Pancreas (tissue), 10 donors: ENCODE measurements around the gene RSL24D1. TPM values are rescaled to one million over a fixed set of nuclear protein-coding genes. Genes with fewer than 3 reads are reported as not detected.

Experiments
- ATAC-seq, 4 donors: fragments of 200-7000 bp; cut with Tn5 transposase; one replicate each; pipeline versions ENCODE4 v1.8.0 to v1.9.1; 2020; ENCODE audit warnings: mild to moderate bottlenecking in 4 of 4, moderate library complexity in 4 of 4
- DNase-seq, 6 donors: peaks; one replicate each; pipeline ENCODE4 v3.0.0-alpha.2; 2020
- FAIRE-seq: peaks from 2 replicates; lab custom pipeline; 2012; peaks lifted over from hg19 to GRCh38; lab: Jason Lieb, UNC
- H3K27ac ChIP-seq, 4 donors: fragments of 200-600 bp; sonication (generic); 1 replicate in 3 of 4; 2 replicates in 1 of 4; pipeline versions ENCODE4 v1.5.0 to v1.8.0; 2020
- H3K27me3 ChIP-seq, 4 donors: fragments of 200-600 bp; one replicate each; pipeline ENCODE4 v1.8.0; 2021
- H3K36me3 ChIP-seq, 3 donors: fragments of 200-600 bp; sonication (generic) in 1 of 3; one replicate each; pipeline versions ENCODE4 v1.5.0 to v1.8.0; 2020 to 2021
- H3K4me1 ChIP-seq, 3 donors: fragments of 200-600 bp; one replicate each; pipeline ENCODE4 v1.8.0; 2021
- H3K4me3 ChIP-seq, 4 donors: fragments of 200-600 bp; sonication (generic) in 2 of 4; one replicate each; pipeline versions ENCODE4 v1.5.0 to v1.8.0; 2020 to 2021
- H3K9me3 ChIP-seq, 4 donors: fragments of 200-600 bp; one replicate each; pipeline ENCODE4 v1.8.0; 2021
- CTCF ChIP-seq, 4 donors: fragments of 200-600 bp; sonication (generic) in 3 of 4; IDR thresholded peaks; one replicate each; pipeline versions ENCODE4 v1.5.0 to v1.8.0; 2021; ENCODE audit warnings: antibody characterized with exemption in 4 of 4
- WGBS, 2 donors: extraction: QIAGEN DNeasy Blood & Tissue Kit; methylation state at CpG; one replicate each; pipeline ENCODE4 v1.1.7; 2013; 5-methylcytosine and 5-hydroxymethylcytosine counted together
- intact Hi-C, 3 donors: fragments of 100-400 bp; cut with DNase I; formaldehyde crosslinking; loops; one replicate each; pipeline versions ENCODE4 v1.11.1 to v1.14.2; 2022
- polyA plus RNA-seq, 2 donors: library from polyadenylated mRNA; stranded (reverse); fragments of 200-250 nt; gene quantifications; one replicate each; pipeline ENCODE4 v1.2.3, GENCODE V29; 2013
- total RNA-seq, 6 donors: library from RNA; stranded (reverse); fragmentation: NEBNext Ultra II Directional in 4 of 6; extraction: Animal tissue kit (Norgen Biotek cat#: 25700) in 4 of 6; gene quantifications; one replicate each; pipeline versions ENCODE4 v1.2.1 to v1.2.4, GENCODE V29; 2021 to 2023
- donor health status: healthy with polysubstance abuse.
- donor health status: DM: no; HTN: no; CAD: no; lungs with moderate emphysema.
- donor health status: DM: no; HTN: no; CAD: no.
- donor health status: control.
- donor health status: control.
- donor health status: Bipolar disorder and iron deficiency.
- donor health status: DM: yes; HTN: yes; CAD: no.
- donor health status: DM: no; HTN: no; CAD: no.
- donor health status: DM: no; HTN: no; CAD: no.
- donor health status: DM: yes; HTN: yes; CAD: no.

Gene RSL24D1
- total and polyA plus RNA-seq, 8 donors: 30.7 to 67.0 (median 37.7) TPM

- Histone ChIP-seq H3K4me1 (peaks cover 0 to 6% (median 0%) of the 10 kb centered on the region in 3 donors), H3K27me3 (no peaks in the 10 kb centered on the region), H3K27ac (peak overlapping the region in 2 of 4 donors; percentile 59 to 68), H3K4me3 (no peak overlapping the region), H3K36me3 (no peaks in the 10 kb centered on the region), H3K9me3 (no peaks in the 10 kb centered on the region)
- DNase-seq (no peak), ATAC-seq (peak in 3 of 4 donors; percentile 51 to 81 (median 73)), FAIRE-seq (no peak)
- TF ChIP-seq CTCF (IDR thresholded peaks at IDR 0.05): no peak
- intact Hi-C loops: no loop called here
- WGBS, 2 donors: 80 to 86% methylated on average over 6 of the region's 6 CpGs
Measured at GRCh38 chr15:55221090-55222011, 24.6 kb upstream of the RSL24D1 start.

GRCh38 chr15:55220606-55221005, 23.9 kb upstream of the RSL24D1 start:
- H3K4me1 ChIP-seq: peaks cover 0 to 6% (median 0%) of the 10 kb centered on the region in 3 donors
- DNase-seq: no peak
- peak overlapping the region in 2 of 4 donors; percentile 59 to 68 for H3K27ac ChIP-seq
- no peaks in the 10 kb centered on the region for H3K9me3 ChIP-seq
- no peak for TF ChIP-seq CTCF (IDR thresholded peaks at IDR 0.05)
- no peak for ATAC-seq
- no peaks in the 10 kb centered on the region for H3K36me3 ChIP-seq
- intact Hi-C loops: no loop called here
- no peak overlapping the region for H3K4me3 ChIP-seq
- no peaks in the 10 kb centered on the region for H3K27me3 ChIP-seq
- FAIRE-seq: no peak

- ATAC-seq (peak in 2 of 4 donors; percentile 20 to 24), DNase-seq (no peak), FAIRE-seq (no peak)
- Histone ChIP-seq H3K9me3 (no peaks in the 10 kb centered on the region), H3K4me3 (no peak overlapping the region), H3K27ac (peak overlapping the region in 1 of 4 donors; percentile 24), H3K36me3 (no peaks in the 10 kb centered on the region), H3K4me1 (peaks cover 0 to 6% (median 0%) of the 10 kb centered on the region in 3 donors), H3K27me3 (no peaks in the 10 kb centered on the region)
- WGBS, 2 donors: 55 to 65% methylated on average over 2 of the region's 2 CpGs
- no peak for TF ChIP-seq CTCF (IDR thresholded peaks at IDR 0.05)
- intact Hi-C loops: loop anchor here in 2 of 3 donors (5.0 to 10.0 kb wide), 3 partner anchors 64 to 217 kb away; no protein-coding TSS in a partner anchor
Measured at GRCh38 chr15:55218056-55218455, 21.3 kb upstream of the RSL24D1 start.

- intact Hi-C loops: no loop called here
- Histone ChIP-seq H3K9me3 (no peaks in the 10 kb centered on the region), H3K36me3 (peaks cover 0 to 8% (median 0%) of the 10 kb centered on the region in 3 donors), H3K4me1 (no peaks in the 10 kb centered on the region), H3K27ac (no peak overlapping the region), H3K27me3 (no peaks in the 10 kb centered on the region), H3K4me3 (no peak overlapping the region)
- TF ChIP-seq CTCF (IDR thresholded peaks at IDR 0.05): no peak
- FAIRE-seq: no peak
- WGBS, 2 donors: 78 to 79% methylated on average over 4 of the region's 4 CpGs
- no peak for ATAC-seq
- DNase-seq: no peak
Measured at GRCh38 chr15:55204464-55204863, 7.7 kb upstream of the RSL24D1 start.

- intact Hi-C loops: no loop called here
Measured at GRCh38 chr15:55202206-55202605, 5.5 kb upstream of the RSL24D1 start.

More at GRCh38 chr15:55202206-55202605, 5.5 kb upstream of the RSL24D1 start:
- DNase-seq (no peak), FAIRE-seq (no peak), ATAC-seq (no peak)
- no peak for TF ChIP-seq CTCF (IDR thresholded peaks at IDR 0.05)
- peaks cover 0 to 8% (median 0%) of the 10 kb centered on the region in 3 donors for H3K36me3 ChIP-seq
- H3K4me1 ChIP-seq: no peaks in the 10 kb centered on the region
- H3K27ac ChIP-seq: no peak overlapping the region
- H3K27me3 ChIP-seq: no peaks in the 10 kb centered on the region
- 95 to 100% methylated on average over 1 of the region's 1 CpG for WGBS, 2 donors
- no peak overlapping the region for H3K4me3 ChIP-seq
- H3K9me3 ChIP-seq: no peaks in the 10 kb centered on the region
